Right lobe of liver (tissue), 4 donors: ENCODE results near the gene DRAM1.

Experiments used
- CTCF ChIP-seq, 4 donors: fragments of 200-600 bp in 3 of 4; fragments of 450-650 bp in 1 of 4; IDR thresholded peaks; one replicate each; pipeline versions ENCODE4 v1.5.1 to v1.8.0; 2016 to 2022; ENCODE audit warnings: antibody characterized with exemption in 4 of 4, mild to moderate bottlenecking in 2 of 4
- POLR2A ChIP-seq: fragments of 450-650 bp; IDR thresholded peaks from one replicate; pipeline ENCODE4 v1.6.1; 2017; ENCODE audit warnings: antibody characterized with exemption, mild to moderate bottlenecking
- donor health status: DM: no; HTN: no; CAD: no.
- donor health status: DM: no; HTN: no; CAD: no.
- donor health status: DM: no; HTN: yes; CAD: no.

- TF ChIP-seq POLR2A = no peak
- TF ChIP-seq CTCF (IDR thresholded peaks at IDR 0.05) = no peak
Observed at GRCh38 chr12:101838628-101839323, 38.6 kb upstream of the DRAM1 start.
